CD4-positive, alpha-beta T cell treated with Interleukin-6 at 100 ng/mL for 8 hours (primary cell): ENCODE results near the gene TBCK.
"Not testable (repeated sequence)": the region's sequence is repeated elsewhere in the genome, so short reads cannot be mapped to it uniquely, and the experiment has no call there.

ENCODE experiments used
- DNase-seq: peaks from one replicate; pipeline ENCODE4 v3.0.0-alpha.2; 2020; ENCODE audit warnings: mixed read lengths, low spot score

TBCK gene

GRCh38 chr4:106213291-106213690 lies 102.7 kb downstream of the TBCK start:
- not testable (repeated sequence) for DNase-seq

- no peak for DNase-seq
These were observed 106.0 kb downstream of the TBCK start for GRCh38 chr4:106210021-106210420.

- no peak for DNase-seq
These were observed 107.2 kb downstream of the TBCK start for GRCh38 chr4:106208481-106209460.

GRCh38 chr4:106201373-106201772 lies 114.6 kb downstream of the TBCK start:
- no peak for DNase-seq

- DNase-seq, result no peak
These were observed 120.5 kb downstream of the TBCK start for GRCh38 chr4:106195435-106195950.

GRCh38 chr4:106194801-106195200 lies 121.2 kb downstream of the TBCK start:
- no peak for DNase-seq

GRCh38 chr4:106192131-106192530 lies 123.9 kb downstream of the TBCK start:
- no peak for DNase-seq

GRCh38 chr4:106186201-106186600 lies 129.8 kb downstream of the TBCK start:
- DNase-seq, result no peak

- no peak for DNase-seq
These were observed 132.5 kb downstream of the TBCK start for GRCh38 chr4:106183551-106183950.

GRCh38 chr4:106172861-106173260 lies 143.1 kb downstream of the TBCK start:
- DNase-seq, result no peak

GRCh38 chr4:106165351-106166010 lies 150.5 kb downstream of the TBCK start:
- DNase-seq, result no peak

- no peak for DNase-seq
These were observed 153.7 kb downstream of the TBCK start for GRCh38 chr4:106162278-106162677.

GRCh38 chr4:106160560-106160959 lies 155.4 kb downstream of the TBCK start:
- no peak for DNase-seq

GRCh38 chr4:106149911-106150310 lies 166.1 kb downstream of the TBCK start:
- no peak for DNase-seq

- no peak for DNase-seq
These were observed 167.0 kb downstream of the TBCK start for GRCh38 chr4:106149026-106149425.

GRCh38 chr4:106142616-106143127 lies 173.3 kb downstream of the TBCK start:
- no peak for DNase-seq

- DNase-seq, result no peak
These were observed 175.4 kb downstream of the TBCK start for GRCh38 chr4:106140601-106141000.

- DNase-seq, result no peak
These were observed 179.2 kb downstream of the TBCK start for GRCh38 chr4:106136777-106137331.

- DNase-seq, result no peak
These were observed 184.0 kb downstream of the TBCK start for GRCh38 chr4:106132045-106132444.

- no peak for DNase-seq
These were observed 189.9 kb downstream of the TBCK start for GRCh38 chr4:106126062-106126461.

- not testable (repeated sequence) for DNase-seq
These were observed 196.0 kb downstream of the TBCK start for GRCh38 chr4:106119949-106120555.

- no peak for DNase-seq
These were observed 200.0 kb downstream of the TBCK start for GRCh38 chr4:106116025-106116424.
